Body of pancreas (tissue), 4 donors: ENCODE data around the gene ESYT2. TPM values are rescaled to one million over a fixed set of nuclear protein-coding genes. Genes with fewer than 3 reads are reported as not detected.

Experiments used
- ATAC-seq: fragments of 150-250 bp; one replicate; pipeline ENCODE4 v1.9.1; 2016
- DNase-seq, 4 donors: peaks; one replicate each; pipeline ENCODE4 v3.0.0-alpha.2; 2019
- H3K27ac ChIP-seq, 4 donors: fragments of 200-600 bp; sonication (generic); 1 replicate in 3 of 4; 2 replicates in 1 of 4; pipeline versions ENCODE4 v1.5.1 to v1.6.1; 2016 to 2019; ENCODE audit warnings: mild to moderate bottlenecking in 1 of 4, mixed read lengths in 1 of 4, moderate library complexity in 1 of 4
- H3K27me3 ChIP-seq, 2 donors: fragments of 200-600 bp; sonication (generic); one replicate each; pipeline ENCODE4 v1.6.0; 2016; ENCODE audit warnings: mild to moderate bottlenecking in 1 of 2
- H3K36me3 ChIP-seq, 2 donors: fragments of 200-600 bp; sonication (generic); replicated peaks in 1 of 2; 2 replicates each; pipeline ENCODE4 v1.5.1; 2016; ENCODE audit warnings: low read depth in 2 of 2; ENCODE audit not compliant: insufficient read depth in 1 of 2
- H3K4me1 ChIP-seq: fragments of 200-600 bp; sonication (generic); one replicate; pipeline ENCODE4 v1.6.0; 2016
- H3K4me3 ChIP-seq, 2 donors: fragments of 200-600 bp; sonication (generic); 1 replicate in 1 of 2; 2 replicates in 1 of 2; pipeline ENCODE4 v1.5.1; 2016 to 2019
- H3K9me3 ChIP-seq, 3 donors: fragments of 200-600 bp; sonication (generic); 1 replicate in 2 of 3; 2 replicates in 1 of 3; pipeline ENCODE4 v1.5.1; 2016
- POLR2A ChIP-seq, 3 donors: fragments of 450-650 bp; IDR thresholded peaks; one replicate each; pipeline ENCODE4 v1.6.1; 2016; ENCODE audit warnings: antibody characterized with exemption in 3 of 3, mild to moderate bottlenecking in 2 of 3
- WGBS, 2 donors: methylation state at CpG; one replicate each; pipeline ENCODE4 v1.1.5; 2017; 5-methylcytosine and 5-hydroxymethylcytosine counted together
- intact Hi-C: fragments of 100-400 bp; cut with DNase I; formaldehyde crosslinking; loops from one replicate; pipeline ENCODE4 v1.15.1; 2023
- total RNA-seq, 2 donors: library from RNA; depleted of rRNA; stranded (reverse); fragments of >200 nt; gene quantifications; one replicate each; pipeline ENCODE4 v1.1.0, GENCODE V29; 2016
- TF ChIP-seq, protein P1 (sequence below), 7 experiments: fragments of 450-650 bp in 4 of 7; fragments of 200-600 bp in 3 of 7; sonication (generic) in 3 of 7; IDR thresholded peaks; one replicate each; pipeline ENCODE4 v1.5.1; 2016 to 2019; ENCODE audit warnings: antibody characterized with exemption in 7 of 7

The ESYT2 gene
- total RNA-seq, 2 donors from 2014 or later: 35.9 to 40.5 TPM

DNA sequence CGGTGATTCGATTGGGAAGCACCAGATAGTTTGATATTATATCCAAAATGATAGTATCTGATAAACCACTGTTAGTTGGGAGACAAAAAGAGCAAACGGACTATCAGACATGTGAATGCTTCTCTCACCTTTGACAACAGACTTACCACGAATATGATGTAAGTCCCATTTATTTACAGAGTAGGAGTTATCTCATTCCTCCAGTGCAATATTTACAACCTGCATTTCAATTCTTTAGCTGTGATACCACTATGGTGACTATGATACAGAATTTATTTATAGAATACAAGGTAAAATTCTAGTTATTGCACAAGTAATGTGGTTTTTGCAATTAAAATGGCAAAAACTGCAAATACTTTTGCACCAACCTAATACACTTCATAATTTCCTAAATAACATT, 61.6 kb downstream of the ESYT2 start:
- intact Hi-C loops: no loop called here
- no peak for DNase-seq
- H3K27ac ChIP-seq: no peak overlapping the region
- no peaks in the 10 kb centered on the region for H3K27me3 ChIP-seq
- no peaks in the 10 kb centered on the region for H3K4me1 ChIP-seq
- peaks cover 0 to 5% of the 10 kb centered on the region in 2 donors for H3K36me3 ChIP-seq
- H3K9me3 ChIP-seq: no peaks in the 10 kb centered on the region
- no peak overlapping the region for H3K4me3 ChIP-seq
- 68 to 69% methylated on average over 4 of the region's 4 CpGs for WGBS, 2 donors
- no peak for ATAC-seq
- TF ChIP-seq, protein P1, sequence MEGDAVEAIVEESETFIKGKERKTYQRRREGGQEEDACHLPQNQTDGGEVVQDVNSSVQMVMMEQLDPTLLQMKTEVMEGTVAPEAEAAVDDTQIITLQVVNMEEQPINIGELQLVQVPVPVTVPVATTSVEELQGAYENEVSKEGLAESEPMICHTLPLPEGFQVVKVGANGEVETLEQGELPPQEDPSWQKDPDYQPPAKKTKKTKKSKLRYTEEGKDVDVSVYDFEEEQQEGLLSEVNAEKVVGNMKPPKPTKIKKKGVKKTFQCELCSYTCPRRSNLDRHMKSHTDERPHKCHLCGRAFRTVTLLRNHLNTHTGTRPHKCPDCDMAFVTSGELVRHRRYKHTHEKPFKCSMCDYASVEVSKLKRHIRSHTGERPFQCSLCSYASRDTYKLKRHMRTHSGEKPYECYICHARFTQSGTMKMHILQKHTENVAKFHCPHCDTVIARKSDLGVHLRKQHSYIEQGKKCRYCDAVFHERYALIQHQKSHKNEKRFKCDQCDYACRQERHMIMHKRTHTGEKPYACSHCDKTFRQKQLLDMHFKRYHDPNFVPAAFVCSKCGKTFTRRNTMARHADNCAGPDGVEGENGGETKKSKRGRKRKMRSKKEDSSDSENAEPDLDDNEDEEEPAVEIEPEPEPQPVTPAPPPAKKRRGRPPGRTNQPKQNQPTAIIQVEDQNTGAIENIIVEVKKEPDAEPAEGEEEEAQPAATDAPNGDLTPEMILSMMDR (IDR thresholded peaks at IDR 0.05): no peak
- TF ChIP-seq POLR2A (IDR thresholded peaks at IDR 0.05): no peak

DNA sequence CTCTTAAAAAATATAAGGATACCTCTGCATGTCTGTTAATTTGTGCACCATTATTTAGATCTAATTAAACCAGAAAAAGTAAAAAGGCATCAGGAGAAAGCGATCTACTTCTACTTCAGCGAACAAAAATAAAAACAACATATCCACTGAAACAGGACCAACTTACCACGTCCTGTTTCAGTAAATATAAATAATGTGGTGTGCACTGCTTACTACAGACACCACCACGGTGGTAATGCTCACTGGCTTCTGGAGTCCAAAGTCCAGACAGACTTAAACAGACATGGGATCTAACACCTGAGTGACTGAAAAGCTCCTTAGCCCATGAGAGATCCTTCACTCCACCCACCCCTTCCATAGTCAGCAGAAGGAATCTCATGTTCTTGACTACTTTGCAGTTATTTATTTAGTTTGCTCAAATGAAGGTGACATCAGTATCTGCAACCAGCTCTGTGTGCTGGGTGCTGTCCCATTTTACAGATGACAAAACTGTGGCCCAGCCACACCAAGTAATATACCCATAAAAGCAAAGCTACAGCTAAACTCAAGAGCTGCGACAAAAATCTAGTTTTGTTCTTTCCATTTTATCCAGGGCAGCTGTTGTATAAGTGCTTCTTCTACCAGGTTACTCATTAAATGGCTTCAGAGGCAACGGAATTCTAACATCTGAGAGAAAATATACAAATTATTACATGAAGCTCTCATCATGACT, 62.6 kb downstream of the ESYT2 start:
- no peak overlapping the region for H3K4me3 ChIP-seq
- no peaks in the 10 kb centered on the region for H3K4me1 ChIP-seq
- peaks cover 0 to 5% of the 10 kb centered on the region in 2 donors for H3K36me3 ChIP-seq
- intact Hi-C loops: no loop called here
- DNase-seq: no peak
- 73 to 78% methylated on average over 6 of the region's 6 CpGs for WGBS, 2 donors
- TF ChIP-seq, protein P1 (IDR thresholded peaks at IDR 0.05): no peak
- TF ChIP-seq POLR2A (IDR thresholded peaks at IDR 0.05): no peak
- no peak for ATAC-seq
- no peaks in the 10 kb centered on the region for H3K9me3 ChIP-seq
- no peak overlapping the region for H3K27ac ChIP-seq
- H3K27me3 ChIP-seq: no peaks in the 10 kb centered on the region

DNA sequence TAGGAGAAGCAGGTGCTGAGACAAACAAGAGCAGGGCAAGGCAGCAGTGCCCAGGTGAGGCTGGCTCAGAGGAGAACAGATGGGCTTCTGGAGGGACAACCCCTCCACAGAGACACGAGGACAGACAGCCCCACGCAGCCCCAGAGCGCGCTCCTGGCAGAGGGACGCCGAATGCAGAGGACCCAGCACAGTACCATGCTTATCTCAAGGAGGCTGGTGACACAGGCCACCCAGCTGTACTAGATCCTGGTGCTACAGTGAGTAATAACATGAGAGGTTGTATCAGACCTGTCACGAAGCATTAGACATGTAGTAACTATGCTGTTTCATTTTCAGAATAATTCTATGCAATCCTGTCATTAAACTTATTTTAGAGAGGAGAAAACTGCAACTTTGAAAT, 64.3 kb downstream of the ESYT2 start:
- no peak overlapping the region for H3K4me3 ChIP-seq
- DNase-seq (no peak), ATAC-seq (no peak)
- no peaks in the 10 kb centered on the region for H3K27me3 ChIP-seq
- no peak overlapping the region for H3K27ac ChIP-seq
- H3K4me1 ChIP-seq: no peaks in the 10 kb centered on the region
- TF ChIP-seq POLR2A (IDR thresholded peaks at IDR 0.05): no peak
- TF ChIP-seq, protein P1 (IDR thresholded peaks at IDR 0.05): no peak
- H3K9me3 ChIP-seq: no peaks in the 10 kb centered on the region
- peaks cover 5% of the 10 kb centered on the region in 2 donors for H3K36me3 ChIP-seq
- WGBS, 2 donors: 92 to 94% methylated on average over 7 of the region's 7 CpGs
- intact Hi-C loops: no loop called here

DNA sequence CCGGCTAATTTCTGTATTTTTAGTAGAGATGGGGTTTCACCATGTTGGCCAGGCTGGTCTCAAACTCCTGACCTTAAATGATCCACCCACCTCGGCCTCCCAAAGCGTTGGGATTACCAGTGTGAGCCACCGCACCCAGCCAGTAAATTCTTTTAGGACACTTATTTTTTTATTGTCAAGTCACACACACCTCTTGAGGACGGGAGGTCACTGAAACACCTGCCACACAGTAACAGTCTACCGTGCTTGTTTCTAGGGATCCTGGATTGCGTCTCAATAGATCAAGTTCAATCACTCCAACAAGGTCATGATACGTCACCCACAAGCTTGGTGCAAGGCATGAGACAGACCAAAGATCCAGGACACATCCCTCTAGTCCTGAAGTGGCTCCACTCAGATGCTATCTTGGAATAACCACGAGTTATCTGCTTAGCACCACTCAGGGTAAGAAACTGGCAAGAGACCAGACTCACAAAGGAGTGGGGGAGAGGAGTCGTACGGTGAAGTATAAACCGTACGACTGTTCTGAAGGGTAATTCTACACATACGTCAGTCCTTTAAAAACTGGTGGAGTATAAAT, 65.8 kb downstream of the ESYT2 start:
- TF ChIP-seq, protein P1 (IDR thresholded peaks at IDR 0.05): no peak
- TF ChIP-seq POLR2A (IDR thresholded peaks at IDR 0.05): no peak
- Histone ChIP-seq H3K27ac (no peak overlapping the region), H3K9me3 (no peaks in the 10 kb centered on the region), H3K36me3 (peaks cover 13% of the 10 kb centered on the region in 2 donors), H3K27me3 (no peaks in the 10 kb centered on the region), H3K4me1 (no peaks in the 10 kb centered on the region), H3K4me3 (no peak overlapping the region)
- ATAC-seq (no peak), DNase-seq (no peak)
- intact Hi-C loops: no loop called here
- 96% methylated on average over 14 of the region's 14 CpGs for WGBS, 2 donors

DNA sequence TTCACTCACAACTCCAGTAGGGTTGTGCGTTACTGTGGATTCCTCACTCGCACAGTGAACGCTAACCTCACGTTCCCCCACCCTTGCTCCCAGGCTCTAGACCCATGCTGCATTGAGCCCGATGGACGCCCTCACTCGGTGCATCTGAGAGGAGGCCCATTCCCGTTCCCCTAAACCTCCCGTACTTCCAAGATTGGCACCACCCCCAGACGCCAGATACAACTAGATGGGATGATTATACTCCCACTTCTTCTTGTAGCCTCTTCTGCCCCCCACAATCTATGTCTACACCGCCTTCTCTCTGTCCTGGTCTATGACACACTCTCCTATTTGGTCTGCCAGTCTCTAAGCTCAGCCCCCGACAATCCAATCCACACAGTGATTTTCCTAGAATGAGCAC, 67.4 kb downstream of the ESYT2 start:
- H3K27me3 ChIP-seq: no peaks in the 10 kb centered on the region
- ATAC-seq: no peak
- DNase-seq: no peak
- no peak for TF ChIP-seq POLR2A (IDR thresholded peaks at IDR 0.05)
- TF ChIP-seq, protein P1 (IDR thresholded peaks at IDR 0.05): no peak
- no peak overlapping the region for H3K4me3 ChIP-seq
- no peaks in the 10 kb centered on the region for H3K9me3 ChIP-seq
- 95 to 97% methylated on average over 12 of the region's 12 CpGs for WGBS, 2 donors
- H3K4me1 ChIP-seq: no peaks in the 10 kb centered on the region
- H3K27ac ChIP-seq: no peak overlapping the region
- peaks cover 13 to 17% of the 10 kb centered on the region in 2 donors for H3K36me3 ChIP-seq
- intact Hi-C loops: no loop called here
